Measurements from ENCODE around the gene RPS10.

DNA sequence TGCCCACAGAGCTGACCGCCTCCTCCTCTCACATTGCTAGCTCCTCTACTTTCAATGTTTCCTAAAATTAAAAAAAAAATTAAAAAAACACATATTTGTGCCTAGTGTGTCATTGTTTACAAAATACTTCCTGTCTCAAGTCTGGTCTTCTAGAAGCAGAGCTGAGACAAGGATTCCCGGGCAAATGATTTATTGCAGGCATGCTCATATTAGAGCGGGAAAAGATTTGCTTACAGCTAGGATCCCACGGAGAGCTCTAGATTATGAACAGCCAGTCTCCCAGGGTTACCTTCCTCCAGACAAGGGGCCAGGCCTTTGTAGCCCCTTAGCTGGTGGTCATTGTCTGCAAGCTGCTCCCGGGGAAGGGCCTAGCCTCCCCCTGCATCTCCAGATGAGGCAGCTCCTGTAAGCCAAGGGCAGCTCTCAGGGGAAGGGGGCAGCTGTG is 49.4 kb upstream of the RPS10 start:
- TF ChIP-seq POLR2A (IDR thresholded peaks at IDR 0.05), result no peak
- TF ChIP-seq, protein P1, sequence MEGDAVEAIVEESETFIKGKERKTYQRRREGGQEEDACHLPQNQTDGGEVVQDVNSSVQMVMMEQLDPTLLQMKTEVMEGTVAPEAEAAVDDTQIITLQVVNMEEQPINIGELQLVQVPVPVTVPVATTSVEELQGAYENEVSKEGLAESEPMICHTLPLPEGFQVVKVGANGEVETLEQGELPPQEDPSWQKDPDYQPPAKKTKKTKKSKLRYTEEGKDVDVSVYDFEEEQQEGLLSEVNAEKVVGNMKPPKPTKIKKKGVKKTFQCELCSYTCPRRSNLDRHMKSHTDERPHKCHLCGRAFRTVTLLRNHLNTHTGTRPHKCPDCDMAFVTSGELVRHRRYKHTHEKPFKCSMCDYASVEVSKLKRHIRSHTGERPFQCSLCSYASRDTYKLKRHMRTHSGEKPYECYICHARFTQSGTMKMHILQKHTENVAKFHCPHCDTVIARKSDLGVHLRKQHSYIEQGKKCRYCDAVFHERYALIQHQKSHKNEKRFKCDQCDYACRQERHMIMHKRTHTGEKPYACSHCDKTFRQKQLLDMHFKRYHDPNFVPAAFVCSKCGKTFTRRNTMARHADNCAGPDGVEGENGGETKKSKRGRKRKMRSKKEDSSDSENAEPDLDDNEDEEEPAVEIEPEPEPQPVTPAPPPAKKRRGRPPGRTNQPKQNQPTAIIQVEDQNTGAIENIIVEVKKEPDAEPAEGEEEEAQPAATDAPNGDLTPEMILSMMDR (IDR thresholded peaks at IDR 0.05), result no peak
